A549 treated with dexamethasone at 1 μM for 4 hours (cell line): ENCODE results near the gene LILRB4. TPM values are rescaled to one million over a fixed set of nuclear protein-coding genes. Genes with fewer than 3 reads are reported as not detected.

Experiments used
- total RNA-seq: library from RNA; stranded (reverse); fragments of 200-300 nt; extraction: Qiagen RNA extraction; gene quantifications from 5 replicates; pipeline ENCODE4 v1.2.3, GENCODE V29; 2022

The LILRB4 gene
- not detected in 5 replicates for total RNA-seq

GRCh38 chr19:54662730-54663129 lies at the start of gene LILRB4:
LILRB4 (plus strand) TSS chr19:54662985; CDS start chr19:54663034, 49 bp downstream.

GRCh38 chr19:54630262-54630661 lies 32.5 kb upstream of the LILRB4 start, which contains the start of gene LILRB1:
LILRB1 (plus strand) TSS chr19:54630484; CDS start chr19:54631074, 590 bp downstream.

Other genes starting within 250 kb of the LILRB4 start
- gene TTYH1, start 247.5 kb upstream of the LILRB4 start, total RNA-seq, result 0.12 to 0.13 TPM in 2 of 5 replicates, not detected in the others
- 44.6 to 146 TPM (median 120 TPM) in 5 replicates for gene LENG8, start 213.8 kb upstream of the LILRB4 start, total RNA-seq
- 3.9 to 7.7 TPM (median 6.7 TPM) in 5 replicates for gene LENG9, start 199.2 kb upstream of the LILRB4 start, total RNA-seq
- 0.09 TPM in 1 of 5 replicates, not detected in the others for gene CDC42EP5, start 189.7 kb upstream of the LILRB4 start, total RNA-seq
- not detected in 5 replicates for gene LAIR2, start 160.2 kb upstream of the LILRB4 start, total RNA-seq
- gene LILRA2, start 89.2 kb upstream of the LILRB4 start, total RNA-seq, result not detected in 5 replicates
- not detected in 5 replicates for gene LILRA1, start 69.4 kb upstream of the LILRB4 start, total RNA-seq
- gene LILRB1, start 32.5 kb upstream of the LILRB4 start, total RNA-seq, result 0.07 to 0.15 TPM in 2 of 5 replicates, not detected in the others
- gene KIR3DL3, start 61.5 kb downstream of the LILRB4 start, total RNA-seq, result not detected in 5 replicates
- not detected in 5 replicates for gene KIR2DL3, start 75.5 kb downstream of the LILRB4 start, total RNA-seq
- gene KIR2DL1, start 106.8 kb downstream of the LILRB4 start, total RNA-seq, result not detected in 5 replicates
- gene KIR2DL4, start 140.6 kb downstream of the LILRB4 start, total RNA-seq, result not detected in 5 replicates
- gene KIR3DL1, start 153.5 kb downstream of the LILRB4 start, total RNA-seq, result not detected in 5 replicates
- gene KIR2DS4, start 169.7 kb downstream of the LILRB4 start, total RNA-seq, result not detected in 5 replicates
- not detected in 5 replicates for gene KIR3DL2, start 187.5 kb downstream of the LILRB4 start, total RNA-seq
- gene FCAR, start 211.2 kb downstream of the LILRB4 start, total RNA-seq, result not detected in 5 replicates
- not detected in 5 replicates for gene NCR1, start 243.2 kb downstream of the LILRB4 start, total RNA-seq